ENCODE measurements around the gene BCAM.

Gene BCAM

GRCh38 chr19:44809577-44810233 is 802 bp downstream of the BCAM start:
- ChIA-PET POLR2A (interaction anchor here (0.5 to 3.7 kb wide), 8 partner anchors 14 to 169 kb away, joined by 3 to 10 read pairs (median 4); partner anchors contain the start of gene NECTIN2), CTCF (interaction anchor here (0.5 to 3.2 kb wide), 7 partner anchors 12 to 120 kb away, joined by 3 to 17 read pairs (median 4); no protein-coding TSS in a partner anchor)
- no peak for TF ChIP-seq ZNF639 (tag by site-specific recombination; IDR thresholded peaks at IDR 0.05)
- no peak for TF ChIP-seq ZNF488 (tag by site-specific recombination; IDR thresholded peaks at IDR 0.05)
- no peak for TF ChIP-seq PRDM6 (tag by site-specific recombination; IDR thresholded peaks at IDR 0.05)
- no peak for TF ChIP-seq ZNF157 (tag by site-specific recombination; IDR thresholded peaks at IDR 0.05)
- TF ChIP-seq ZNF335 (tag by site-specific recombination; conservative IDR thresholded peaks at IDR 0.05), result no peak
- no peak for TF ChIP-seq ZBTB8A (tag by site-specific recombination; IDR thresholded peaks at IDR 0.05)
- no peak for TF ChIP-seq TCF7L2 (IDR thresholded peaks at IDR 0.05; ENCODE audit: borderline replicate concordance, low read depth, low read length)
- TF ChIP-seq ZBTB1 (tag by site-specific recombination; IDR thresholded peaks at IDR 0.05), result no peak
- no peak for TF ChIP-seq HOXD13 (CRISPR knock-in tag; IDR thresholded peaks at IDR 0.05; ENCODE audit: borderline replicate concordance)
- TF ChIP-seq ZNF280D (tag by site-specific recombination; IDR thresholded peaks at IDR 0.05), result no peak
- no peak for TF ChIP-seq ZNF202 (tag by site-specific recombination; IDR thresholded peaks at IDR 0.05; ENCODE audit: borderline replicate concordance)
- TF ChIP-seq ZNF37A (tag by site-specific recombination; IDR thresholded peaks at IDR 0.05), result no peak
- TF ChIP-seq ZNF394 (tag by site-specific recombination; IDR thresholded peaks at IDR 0.05; ENCODE audit: borderline replicate concordance), result no peak
- Histone ChIP-seq H3K36me3 (ENCODE audit: control insufficient read depth in 2 of 2, insufficient read depth in 1 of 2, low read length in 2 of 2) (peaks cover 0 to 21% of the 10 kb centered on the region in 2 experiments; a peak in 1 of 3 replicates), H3K9me3 (ENCODE audit: control insufficient read depth, insufficient read depth, low read depth, low read length) (no peaks in the 10 kb centered on the region), H3K4me1 (ENCODE audit: control insufficient read depth, insufficient read depth, low read length) (peaks cover 8% of the 10 kb centered on the region), H3K27ac (ENCODE audit: extremely low read depth, low read depth, low read length) (peak overlapping the region; percentile 64; the same call in 1 of the 2 replicates), H3K4me3 (ENCODE audit: low read depth, low read length) (no peak overlapping the region)

GRCh38 chr19:44810234-44811121 is 1.6 kb downstream of the BCAM start:
- Histone ChIP-seq H3K4me1 (ENCODE audit: control insufficient read depth, insufficient read depth, low read length) (peaks cover 8% of the 10 kb centered on the region), H3K9me3 (ENCODE audit: control insufficient read depth, insufficient read depth, low read depth, low read length) (no peaks in the 10 kb centered on the region), H3K4me3 (ENCODE audit: low read depth, low read length) (no peak overlapping the region), H3K36me3 (ENCODE audit: control insufficient read depth in 2 of 2, insufficient read depth in 1 of 2, low read length in 2 of 2) (peaks cover 0 to 21% of the 10 kb centered on the region in 2 experiments; a peak in 1 of 3 replicates), H3K27ac (ENCODE audit: extremely low read depth, low read depth, low read length) (no peak overlapping the region)
- ChIA-PET CTCF (interaction anchor here (0.6 to 1.7 kb wide), 4 partner anchors 34 to 121 kb away, joined by 3 to 9 read pairs (median 4); no protein-coding TSS in a partner anchor), POLR2A (interaction anchor here (0.5 to 3.7 kb wide), 5 partner anchors 35 to 168 kb away, joined by 3 to 10 read pairs (median 3); partner anchors contain the start of gene NECTIN2)
- TF ChIP-seq ZNF274 (IDR thresholded peaks at IDR 0.05; ENCODE audit: low read length) (no peak), ZNF274 (tag by site-specific recombination; IDR thresholded peaks at IDR 0.05; ENCODE audit: borderline replicate concordance) (no peak), ZNF76 (tag by site-specific recombination; IDR thresholded peaks at IDR 0.05; ENCODE audit: borderline replicate concordance, low read depth) (no peak), ZNF157 (tag by site-specific recombination; IDR thresholded peaks at IDR 0.05) (no peak), HOXC10 (CRISPR knock-in tag; IDR thresholded peaks at IDR 0.05) (no peak), ZEB2 (tag by site-specific recombination; IDR thresholded peaks at IDR 0.05) (no peak), ZNF639 (tag by site-specific recombination; IDR thresholded peaks at IDR 0.05) (no peak), ZNF843 (tag by site-specific recombination; IDR thresholded peaks at IDR 0.05) (no peak), PBX3 (CRISPR knock-in tag; IDR thresholded peaks at IDR 0.05) (no peak)

Data from HEK293 (cell line).